Upper lobe of left lung (tissue), 6 donors: Measurements from ENCODE around the gene ZFR2. TPM values are rescaled to one million over a fixed set of nuclear protein-coding genes. Genes with fewer than 3 reads are reported as not detected.
"Not testable (repeated sequence)": the region's sequence is repeated elsewhere in the genome, so short reads cannot be mapped to it uniquely, and the experiment has no call there.

ENCODE experiments used
- ATAC-seq, 2 donors: fragments of 200-7000 bp; cut with Tn5 transposase; one replicate each; pipeline ENCODE4 v1.9.1; 2022; ENCODE audit warnings: mild to moderate bottlenecking in 2 of 2, moderate library complexity in 2 of 2; ENCODE audit not compliant: low FRiP score in 2 of 2
- DNase-seq, 2 donors: peaks; one replicate each; pipeline ENCODE4 v3.0.0-alpha.2; 2019 to 2020
- H3K27ac ChIP-seq, 4 donors: fragments of 200-600 bp; sonication (generic); one replicate each; pipeline ENCODE4 v1.5.1; 2016 to 2019
- H3K27me3 ChIP-seq, 4 donors: fragments of 200-600 bp; sonication (generic); one replicate each; pipeline ENCODE4 v1.5.1; 2017 to 2019
- H3K36me3 ChIP-seq, 4 donors: fragments of 200-600 bp; sonication (generic); one replicate each; pipeline ENCODE4 v1.5.1; 2016 to 2019
- H3K4me1 ChIP-seq, 4 donors: fragments of 200-600 bp; sonication (generic); one replicate each; pipeline ENCODE4 v1.5.1; 2018 to 2019
- H3K4me3 ChIP-seq, 4 donors: fragments of 200-600 bp; sonication (generic); one replicate each; pipeline ENCODE4 v1.5.1; 2017 to 2019; ENCODE audit warnings: mild to moderate bottlenecking in 2 of 4, moderate library complexity in 1 of 4
- H3K9me3 ChIP-seq, 4 donors: fragments of 200-600 bp; sonication (generic); one replicate each; pipeline ENCODE4 v1.5.1; 2018 to 2019
- EP300 ChIP-seq, 4 donors: sonication (generic); formaldehyde crosslinking; IDR thresholded peaks; one replicate each; pipeline ENCODE4 v1.5.1; 2017; ENCODE audit warnings: antibody characterized with exemption in 4 of 4, control low read depth in 2 of 4
- POLR2A ChIP-seq, 4 donors: fragments of 450-650 bp; IDR thresholded peaks; one replicate each; pipeline ENCODE4 v1.5.1; 2016 to 2017; ENCODE audit warnings: antibody characterized with exemption in 4 of 4, mild to moderate bottlenecking in 2 of 4
- POLR2AphosphoS5 ChIP-seq, 2 donors: sonication (generic); formaldehyde crosslinking; IDR thresholded peaks; one replicate each; pipeline ENCODE4 v1.5.1; 2017; ENCODE audit warnings: antibody characterized with exemption in 2 of 2
- WGBS, 2 donors: methylation state at CpG; one replicate each; pipeline ENCODE4 v1.1.5; 2017 to 2018; 5-methylcytosine and 5-hydroxymethylcytosine counted together
- total RNA-seq, 6 donors: library from RNA; depleted of rRNA in 4 of 6; stranded (reverse); fragments of >200 nt in 4 of 6; gene quantifications; one replicate each; pipeline versions ENCODE4 v1.1.0 to v1.2.1, GENCODE V29; 2016 to 2021
- TF ChIP-seq, protein P1 (sequence below), 6 experiments: fragments of 450-650 bp in 4 of 6; fragments of 200-600 bp in 2 of 6; sonication (generic) in 2 of 6; IDR thresholded peaks; one replicate each; pipeline ENCODE4 v1.5.1; 2016 to 2019; ENCODE audit warnings: antibody characterized with exemption in 6 of 6
- donor health status: DM: no; HTN: no; CAD: no; lungs with moderate emphysema.
- donor health status: DM: no; HTN: yes; CAD: no; lungs with severe emphysema.

ZFR2 gene
- total RNA-seq, 6 donors from 2014 or later, result 0.11 to 4.2 (median 0.30) TPM; not detected in 3

DNA sequence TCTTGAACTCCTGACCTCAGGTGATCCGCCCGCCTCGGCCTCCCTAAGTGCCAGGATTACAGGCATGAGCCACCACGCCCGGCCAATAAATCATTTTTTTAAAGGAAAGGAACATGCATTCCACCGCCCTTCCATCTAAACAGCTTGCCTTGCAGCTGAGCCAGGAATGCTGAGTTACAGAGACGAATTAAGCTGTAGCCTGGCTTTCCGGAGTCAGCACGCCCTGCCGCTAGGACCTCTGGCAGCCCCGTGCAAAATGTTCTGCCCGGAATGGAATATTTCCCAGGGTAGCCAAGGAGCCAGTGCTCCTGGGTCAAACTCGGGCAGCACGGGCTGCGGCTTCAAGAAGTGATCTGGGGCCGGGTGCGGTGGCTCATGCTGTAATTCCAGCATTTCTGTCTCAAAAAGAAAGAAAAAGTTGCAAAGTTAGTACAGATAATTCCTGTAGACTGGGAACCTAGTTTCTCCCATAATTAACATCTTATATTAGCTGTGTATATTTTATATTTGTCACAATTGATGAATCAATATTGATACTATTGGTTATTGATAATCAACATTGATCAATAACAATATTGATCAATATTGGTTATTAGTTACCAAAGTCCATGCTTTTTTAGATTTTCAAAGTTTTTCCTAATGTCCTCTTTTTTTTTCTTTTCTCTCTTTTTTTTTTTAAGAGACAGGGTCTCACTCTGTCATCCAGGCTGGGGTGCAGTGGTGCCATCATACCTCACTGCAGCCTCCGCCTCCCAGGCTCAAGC, 30.9 kb upstream of the ZFR2 start:
- WGBS, 2 donors, result 70 to 87% methylated on average over 17 to 18 of the region's 18 CpGs
- Histone ChIP-seq H3K4me3 (no peak overlapping the region), H3K4me1 (no peaks in the 10 kb centered on the region), H3K27me3 (no peaks in the 10 kb centered on the region), H3K27ac (no peak overlapping the region), H3K36me3 (no peaks in the 10 kb centered on the region), H3K9me3 (no peaks in the 10 kb centered on the region)
- DNase-seq (no peak), ATAC-seq (peak in 1 of 2 donors; percentile 26)
- TF ChIP-seq, protein P1, sequence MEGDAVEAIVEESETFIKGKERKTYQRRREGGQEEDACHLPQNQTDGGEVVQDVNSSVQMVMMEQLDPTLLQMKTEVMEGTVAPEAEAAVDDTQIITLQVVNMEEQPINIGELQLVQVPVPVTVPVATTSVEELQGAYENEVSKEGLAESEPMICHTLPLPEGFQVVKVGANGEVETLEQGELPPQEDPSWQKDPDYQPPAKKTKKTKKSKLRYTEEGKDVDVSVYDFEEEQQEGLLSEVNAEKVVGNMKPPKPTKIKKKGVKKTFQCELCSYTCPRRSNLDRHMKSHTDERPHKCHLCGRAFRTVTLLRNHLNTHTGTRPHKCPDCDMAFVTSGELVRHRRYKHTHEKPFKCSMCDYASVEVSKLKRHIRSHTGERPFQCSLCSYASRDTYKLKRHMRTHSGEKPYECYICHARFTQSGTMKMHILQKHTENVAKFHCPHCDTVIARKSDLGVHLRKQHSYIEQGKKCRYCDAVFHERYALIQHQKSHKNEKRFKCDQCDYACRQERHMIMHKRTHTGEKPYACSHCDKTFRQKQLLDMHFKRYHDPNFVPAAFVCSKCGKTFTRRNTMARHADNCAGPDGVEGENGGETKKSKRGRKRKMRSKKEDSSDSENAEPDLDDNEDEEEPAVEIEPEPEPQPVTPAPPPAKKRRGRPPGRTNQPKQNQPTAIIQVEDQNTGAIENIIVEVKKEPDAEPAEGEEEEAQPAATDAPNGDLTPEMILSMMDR (IDR thresholded peaks at IDR 0.05), result no peak
- no peak for TF ChIP-seq EP300 (IDR thresholded peaks at IDR 0.05)

DNA sequence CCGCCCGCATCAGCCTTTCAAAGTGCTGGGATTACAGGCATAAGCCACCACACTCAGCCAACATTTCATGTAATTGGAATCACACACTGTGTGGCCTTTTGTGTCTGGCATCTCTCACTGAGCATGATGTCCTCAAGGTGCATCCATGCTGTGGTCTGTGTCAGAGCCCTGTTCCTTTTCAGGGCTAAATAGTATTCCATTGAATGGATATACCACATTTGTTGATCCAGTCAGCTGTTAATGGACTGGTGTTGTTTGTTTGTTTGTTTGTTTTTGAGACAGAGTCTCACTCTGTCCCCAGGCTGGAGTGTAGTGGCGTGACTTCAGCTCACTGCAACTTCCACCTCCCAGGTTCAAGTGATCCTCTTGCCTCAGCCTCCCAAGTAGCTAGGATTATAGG, 29.6 kb upstream of the ZFR2 start:
- Histone ChIP-seq H3K4me3 (no peak overlapping the region), H3K27me3 (no peaks in the 10 kb centered on the region), H3K9me3 (no peaks in the 10 kb centered on the region), H3K36me3 (no peaks in the 10 kb centered on the region), H3K27ac (no peak overlapping the region), H3K4me1 (no peaks in the 10 kb centered on the region)
- DNase-seq (no peak), ATAC-seq (no peak)
- 84 to 96% methylated on average over 3 of the region's 3 CpGs for WGBS, 2 donors
- TF ChIP-seq, protein P1 (IDR thresholded peaks at IDR 0.05), result no peak
- no peak for TF ChIP-seq POLR2A (IDR thresholded peaks at IDR 0.05)

DNA sequence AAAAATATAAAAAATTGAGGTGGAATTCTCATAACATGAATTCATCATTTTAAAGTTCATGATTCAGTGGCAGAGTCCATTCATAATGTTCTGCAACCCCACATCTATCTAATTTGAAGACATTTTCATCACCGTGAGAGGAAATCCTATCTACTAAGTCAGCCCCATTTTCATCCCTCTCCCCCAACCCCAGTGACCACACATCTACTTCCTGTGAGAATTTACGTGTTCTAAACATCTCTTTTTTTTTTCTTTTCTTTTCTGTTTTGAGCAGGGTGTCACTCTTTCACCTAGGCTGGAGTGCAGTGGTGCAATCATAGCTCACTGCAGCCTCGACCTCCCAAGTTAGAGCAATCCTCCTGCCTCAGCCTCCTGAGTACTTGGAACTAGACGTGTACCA, 29.1 kb upstream of the ZFR2 start:
- H3K4me1 ChIP-seq, result no peaks in the 10 kb centered on the region
- WGBS, 2 donors, result 51 to 67% methylated on average over 4 of the region's 4 CpGs
- TF ChIP-seq POLR2A (IDR thresholded peaks at IDR 0.05) (no peak), EP300 (IDR thresholded peaks at IDR 0.05) (no peak), POLR2AphosphoS5 (IDR thresholded peaks at IDR 0.05) (no peak)
- TF ChIP-seq, protein P1 (IDR thresholded peaks at IDR 0.05), result no peak
- no peaks in the 10 kb centered on the region for H3K9me3 ChIP-seq
- H3K36me3 ChIP-seq, result no peaks in the 10 kb centered on the region
- no peaks in the 10 kb centered on the region for H3K27me3 ChIP-seq
- no peak for ATAC-seq
- H3K4me3 ChIP-seq, result no peak overlapping the region
- H3K27ac ChIP-seq, result no peak overlapping the region
- DNase-seq, result no peak

DNA sequence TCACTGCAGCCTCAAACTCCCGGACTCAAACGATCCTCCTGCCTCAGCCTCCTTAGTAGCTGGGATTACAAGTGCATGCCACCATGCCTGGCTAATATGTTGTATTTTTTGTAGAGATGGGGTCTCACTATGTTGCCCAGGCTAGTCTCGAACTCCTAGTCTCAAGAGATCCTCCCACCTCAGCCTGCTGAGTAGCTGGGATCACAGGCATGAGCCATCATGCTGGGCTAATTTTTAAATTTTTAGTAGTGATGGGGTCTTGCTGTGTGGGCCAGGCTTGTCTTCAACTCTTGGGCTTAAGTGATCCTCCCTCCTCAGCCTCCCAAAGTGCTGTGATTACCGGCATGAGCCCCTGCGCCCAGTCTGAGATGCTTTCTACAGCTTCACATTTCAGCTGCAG, 26.9 kb upstream of the ZFR2 start:
- DNase-seq, result no peak
- Histone ChIP-seq H3K27me3 (no peaks in the 10 kb centered on the region), H3K27ac (no peak overlapping the region), H3K4me1 (no peaks in the 10 kb centered on the region), H3K4me3 (no peak overlapping the region), H3K36me3 (no peaks in the 10 kb centered on the region), H3K9me3 (no peaks in the 10 kb centered on the region)
- TF ChIP-seq EP300 (IDR thresholded peaks at IDR 0.05) (no peak), POLR2A (IDR thresholded peaks at IDR 0.05) (no peak), POLR2AphosphoS5 (IDR thresholded peaks at IDR 0.05) (no peak)
- TF ChIP-seq, protein P1 (IDR thresholded peaks at IDR 0.05), result no peak
- WGBS, 2 donors, result 85 to 87% methylated on average over 5 of the region's 5 CpGs
- no peak for ATAC-seq

DNA sequence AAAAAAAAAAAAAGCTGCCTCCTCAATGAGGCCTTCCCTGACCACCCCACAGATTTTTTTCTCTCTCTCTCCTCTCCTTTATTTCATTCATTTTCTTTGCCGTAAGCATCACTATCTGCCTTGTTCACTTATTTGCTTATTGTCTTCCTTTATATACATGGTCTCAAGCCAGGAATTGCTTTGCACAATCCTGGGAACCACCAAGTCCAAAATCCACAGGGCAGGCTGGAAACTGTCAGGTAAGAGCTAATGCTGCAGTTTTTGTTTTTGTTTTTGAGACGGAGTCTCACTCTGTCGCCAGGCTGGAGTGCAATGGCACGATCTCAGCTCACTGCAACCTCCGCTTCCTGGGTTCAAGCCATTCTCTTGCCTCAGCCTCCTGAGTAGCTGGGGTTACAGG, 26.1 kb upstream of the ZFR2 start:
- ATAC-seq, H3K4me3 ChIP-seq, H3K27me3 ChIP-seq, H3K27ac ChIP-seq, H3K9me3 ChIP-seq, H3K4me1 ChIP-seq, DNase-seq, H3K36me3 ChIP-seq: not testable (repeated sequence)
- WGBS, 2 donors, result 78 to 79% methylated on average over 5 of the region's 5 CpGs
